Spleen (tissue), 7 donors: ENCODE data around the gene SAMD3.

Source experiments
- POLR2A ChIP-seq, 3 donors: fragments of 450-650 bp; IDR thresholded peaks; one replicate each; pipeline ENCODE4 v1.5.1; 2017; ENCODE audit warnings: antibody characterized with exemption in 3 of 3, mild to moderate bottlenecking in 1 of 3
- POLR2AphosphoS5 ChIP-seq, 3 donors: sonication (generic); formaldehyde crosslinking; IDR thresholded peaks; one replicate each; pipeline ENCODE4 v1.5.1; 2017; ENCODE audit warnings: antibody characterized with exemption in 3 of 3
- TF ChIP-seq, protein P1 (sequence below), 11 experiments: fragments of 200-600 bp in 7 of 11; fragments of 450-650 bp in 4 of 11; sonication (generic) in 4 of 11; IDR thresholded peaks in 8 of 11; conservative IDR thresholded peaks in 3 of 11; 1 replicate in 7 of 11; 2 replicates in 4 of 11; pipeline versions ENCODE4 v1.4.0 to v1.8.0; 2016 to 2021; ENCODE audit warnings: antibody characterized with exemption in 11 of 11, inconsistent platforms in 4 of 11, mild to moderate bottlenecking in 1 of 11
- donor health status: DM: no; HTN: no; CAD: no; lungs with moderate emphysema.
- donor health status: DM: no; HTN: no; CAD: no.
- donor health status: DM: no; HTN: no; CAD: no.

GRCh38 chr6:130188207-130188899, 34.4 kb downstream of the SAMD3 start:
- TF ChIP-seq, protein P1, sequence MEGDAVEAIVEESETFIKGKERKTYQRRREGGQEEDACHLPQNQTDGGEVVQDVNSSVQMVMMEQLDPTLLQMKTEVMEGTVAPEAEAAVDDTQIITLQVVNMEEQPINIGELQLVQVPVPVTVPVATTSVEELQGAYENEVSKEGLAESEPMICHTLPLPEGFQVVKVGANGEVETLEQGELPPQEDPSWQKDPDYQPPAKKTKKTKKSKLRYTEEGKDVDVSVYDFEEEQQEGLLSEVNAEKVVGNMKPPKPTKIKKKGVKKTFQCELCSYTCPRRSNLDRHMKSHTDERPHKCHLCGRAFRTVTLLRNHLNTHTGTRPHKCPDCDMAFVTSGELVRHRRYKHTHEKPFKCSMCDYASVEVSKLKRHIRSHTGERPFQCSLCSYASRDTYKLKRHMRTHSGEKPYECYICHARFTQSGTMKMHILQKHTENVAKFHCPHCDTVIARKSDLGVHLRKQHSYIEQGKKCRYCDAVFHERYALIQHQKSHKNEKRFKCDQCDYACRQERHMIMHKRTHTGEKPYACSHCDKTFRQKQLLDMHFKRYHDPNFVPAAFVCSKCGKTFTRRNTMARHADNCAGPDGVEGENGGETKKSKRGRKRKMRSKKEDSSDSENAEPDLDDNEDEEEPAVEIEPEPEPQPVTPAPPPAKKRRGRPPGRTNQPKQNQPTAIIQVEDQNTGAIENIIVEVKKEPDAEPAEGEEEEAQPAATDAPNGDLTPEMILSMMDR (IDR thresholded peaks at IDR 0.05 in 8 of 11, conservative IDR thresholded peaks at IDR 0.05 in 3 of 11): no peak
- TF ChIP-seq POLR2A (IDR thresholded peaks at IDR 0.05) (no peak), POLR2AphosphoS5 (IDR thresholded peaks at IDR 0.05) (no peak)
